ENCODE results near the gene CCBE1. TPM values are rescaled to one million over a fixed set of nuclear protein-coding genes. Genes with fewer than 3 reads are reported as not detected.

CCBE1 gene
- polyA plus RNA-seq, 1 donor from 2014 or later, result 0.19 TPM

- no peak overlapping the region for H2AFZ ChIP-seq (ENCODE audit: low read depth, low read length)
- no peak overlapping the region for H3K9ac ChIP-seq (ENCODE audit: low read length)
- H3K9me3 ChIP-seq (ENCODE audit: low read length), result no peaks in the 10 kb centered on the region
- TF ChIP-seq RAD21 (conservative IDR thresholded peaks at IDR 0.05), result no peak
- no peak for TF ChIP-seq EP300 (conservative IDR thresholded peaks at IDR 0.05; ENCODE audit: poor library complexity, severe bottlenecking)
- TF ChIP-seq SMC3 (conservative IDR thresholded peaks at IDR 0.05; ENCODE audit: poor library complexity), result no peak
- no peak for TF ChIP-seq REST (IDR thresholded peaks at IDR 0.05; ENCODE audit: borderline replicate concordance)
- no peak for TF ChIP-seq EZH2 (IDR thresholded peaks at IDR 0.05; ENCODE audit: borderline replicate concordance, insufficient read depth, low read length, poor library complexity, severe bottlenecking)
- TF ChIP-seq TAF1 (IDR thresholded peaks at IDR 0.05; ENCODE audit: low read depth), result no peak
- no peak for TF ChIP-seq MXI1 (conservative IDR thresholded peaks at IDR 0.05; ENCODE audit: poor library complexity, severe bottlenecking)
- no peak for TF ChIP-seq POLR2AphosphoS5 (IDR thresholded peaks at IDR 0.05)
- TF ChIP-seq CTCF (IDR thresholded peaks at IDR 0.05; ENCODE audit: poor library complexity, severe bottlenecking), result no peak
- no peaks in the 10 kb centered on the region for H3K27me3 ChIP-seq (ENCODE audit: insufficient read depth, low read depth, low read length)
- no peaks in the 10 kb centered on the region for H3K9me2 ChIP-seq (ENCODE audit: insufficient read depth, low read length)
- no peaks in the 10 kb centered on the region for H3K79me2 ChIP-seq (replicated peaks; ENCODE audit: insufficient read depth, low read length)
- H3K4me3 ChIP-seq (ENCODE audit: low read length), result no peak overlapping the region
- no peak overlapping the region for H3K4me2 ChIP-seq (ENCODE audit: low read length)
- H4K20me1 ChIP-seq (ENCODE audit: insufficient read depth), result no peaks in the 10 kb centered on the region
- H3F3A ChIP-seq (ENCODE audit: insufficient read depth, low read length, poor library complexity, severe bottlenecking), result no peaks in the 10 kb centered on the region
- no peak overlapping the region for H3K27ac ChIP-seq (ENCODE audit: low read length)
- no peaks in the 10 kb centered on the region for H3K36me3 ChIP-seq (ENCODE audit: insufficient read depth, low read length)
These were observed 238.6 kb downstream of the CCBE1 start for GRCh38 chr18:59458575-59458974.

- Histone ChIP-seq H3K9me2 (ENCODE audit: insufficient read depth, low read length) (no peaks in the 10 kb centered on the region), H3K27ac (ENCODE audit: low read length) (no peak overlapping the region), H3K9ac (ENCODE audit: low read length) (no peak overlapping the region), H3K36me3 (ENCODE audit: insufficient read depth, low read length) (no peaks in the 10 kb centered on the region), H3F3A (ENCODE audit: insufficient read depth, low read length, poor library complexity, severe bottlenecking) (no peaks in the 10 kb centered on the region), H3K27me3 (ENCODE audit: insufficient read depth, low read depth, low read length) (no peaks in the 10 kb centered on the region), H3K9me3 (ENCODE audit: low read length) (no peaks in the 10 kb centered on the region), H3K79me2 (replicated peaks; ENCODE audit: insufficient read depth, low read length) (no peaks in the 10 kb centered on the region), H2AFZ (ENCODE audit: low read depth, low read length) (no peak overlapping the region), H3K4me3 (ENCODE audit: low read length) (no peak overlapping the region), H3K4me2 (ENCODE audit: low read length) (no peak overlapping the region), H4K20me1 (ENCODE audit: insufficient read depth) (no peaks in the 10 kb centered on the region)
- TF ChIP-seq POLR2AphosphoS5 (IDR thresholded peaks at IDR 0.05) (no peak), TAF1 (IDR thresholded peaks at IDR 0.05; ENCODE audit: low read depth) (no peak), CTCF (IDR thresholded peaks at IDR 0.05; ENCODE audit: poor library complexity, severe bottlenecking) (no peak), EZH2 (IDR thresholded peaks at IDR 0.05; ENCODE audit: borderline replicate concordance, insufficient read depth, low read length, poor library complexity, severe bottlenecking) (no peak), REST (IDR thresholded peaks at IDR 0.05; ENCODE audit: borderline replicate concordance) (no peak), MXI1 (conservative IDR thresholded peaks at IDR 0.05; ENCODE audit: poor library complexity, severe bottlenecking) (no peak), RAD21 (conservative IDR thresholded peaks at IDR 0.05) (no peak), EP300 (conservative IDR thresholded peaks at IDR 0.05; ENCODE audit: poor library complexity, severe bottlenecking) (no peak), SMC3 (conservative IDR thresholded peaks at IDR 0.05; ENCODE audit: poor library complexity) (no peak)
These were observed 240.6 kb downstream of the CCBE1 start for GRCh38 chr18:59456657-59457056.
